Effector CD8-positive, alpha-beta T cell (primary cell): Measurements from ENCODE around the gene ZNF22.

ENCODE experiments used
- DNase-seq: peaks from one replicate; lab custom pipeline; 2025; lab: John Stamatoyannopoulos, UW
- total RNA-seq, 4 experiments: gene quantifications; one replicate each; lab custom pipeline; 2026; lab: John Stamatoyannopoulos, UW

Gene ZNF22
- 43.4 to 89.1 (median 63.1) reads per million in 4 experiments for total RNA-seq

DNA sequence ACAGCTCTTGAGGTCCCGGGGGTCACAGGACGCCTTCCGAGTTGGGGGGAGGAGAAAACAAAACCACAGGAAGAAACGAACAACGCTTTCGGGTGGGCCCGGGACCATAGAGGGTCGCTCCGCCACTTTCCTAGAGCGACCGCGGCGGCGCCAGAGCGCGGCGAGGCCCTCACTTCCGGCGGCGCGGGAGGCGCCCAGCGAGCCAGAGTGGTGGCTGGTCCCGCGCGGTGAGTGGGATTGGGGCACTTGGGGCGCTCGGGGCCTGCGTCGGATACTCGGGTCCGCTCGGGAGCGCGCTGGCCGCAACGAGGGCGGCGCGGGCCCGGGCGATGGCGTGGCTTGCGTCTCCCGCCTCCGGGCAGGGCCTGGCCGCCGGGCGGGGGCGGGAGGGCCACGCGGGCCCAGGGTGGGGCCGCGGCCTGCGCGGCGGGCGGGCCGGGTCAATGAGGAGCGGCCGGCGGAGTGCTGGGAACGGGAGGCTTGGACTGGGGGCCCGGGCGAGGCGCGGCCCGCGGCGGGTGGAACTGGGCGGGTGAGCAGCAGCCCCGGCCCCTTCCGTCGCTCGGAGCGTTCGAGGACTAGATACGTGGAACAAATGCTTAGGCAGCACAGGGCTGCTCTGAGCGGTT lies at the start of gene ZNF22:
TSS of gene ZNF22 (plus strand) at position 172 of the 629 bp plus-strand sequence. CDS start 2,446 bp downstream, outside the sequence.
- DNase-seq: peak; percentile 63

DNA sequence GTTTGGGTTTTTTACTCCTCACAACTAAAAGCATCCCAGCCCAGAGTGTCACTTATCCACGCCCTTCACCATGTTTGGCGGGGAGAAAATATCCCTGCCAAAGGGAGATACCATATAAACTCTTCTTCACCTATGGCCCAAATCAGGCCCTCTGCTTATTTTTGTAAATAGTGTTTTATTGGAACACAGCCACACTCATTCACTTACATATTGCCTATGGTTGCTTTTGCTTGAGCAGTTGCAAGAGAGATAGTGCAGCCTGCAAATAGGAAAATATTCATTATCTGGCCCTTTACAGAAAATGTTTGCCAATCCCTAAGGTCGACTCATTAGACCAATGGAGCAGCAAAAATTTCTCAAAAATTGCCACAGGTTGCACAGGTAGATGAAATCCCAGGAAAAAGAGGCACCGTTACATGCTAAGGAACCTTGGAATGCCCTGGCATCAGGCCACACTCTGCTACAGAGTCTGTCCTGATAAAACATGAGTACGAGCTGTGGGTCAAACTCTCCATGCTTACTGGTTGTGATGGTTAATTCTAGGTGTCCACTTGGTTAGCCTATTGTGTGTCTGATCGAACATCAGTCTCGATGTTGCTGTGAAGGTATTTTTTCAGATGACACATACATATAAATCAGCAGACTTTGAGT lies 49.0 kb upstream of the ZNF22 start:
- DNase-seq: no peak

DNA sequence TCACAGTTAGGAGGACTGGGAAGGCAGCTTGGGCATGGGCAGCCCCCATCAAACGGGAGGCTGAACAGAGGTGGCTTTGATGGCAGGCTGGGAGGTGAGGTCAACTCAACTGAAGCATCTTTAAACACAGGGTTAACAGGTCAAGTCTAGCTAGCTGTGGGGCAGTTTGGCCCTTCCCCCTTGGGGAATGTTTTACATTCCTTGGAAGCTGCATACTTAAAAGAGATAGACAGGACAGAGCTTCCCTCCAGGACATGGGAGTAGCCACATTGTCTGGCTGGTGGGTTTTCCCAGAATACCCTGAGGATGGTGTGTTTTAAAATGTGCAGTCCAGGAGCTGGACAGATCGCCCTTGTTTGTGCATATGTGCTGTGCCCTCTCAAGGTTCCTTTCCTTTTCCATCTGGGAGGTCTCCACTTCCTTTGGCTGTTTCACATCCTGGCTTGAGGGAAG lies 47.9 kb upstream of the ZNF22 start:
- no peak for DNase-seq

DNA sequence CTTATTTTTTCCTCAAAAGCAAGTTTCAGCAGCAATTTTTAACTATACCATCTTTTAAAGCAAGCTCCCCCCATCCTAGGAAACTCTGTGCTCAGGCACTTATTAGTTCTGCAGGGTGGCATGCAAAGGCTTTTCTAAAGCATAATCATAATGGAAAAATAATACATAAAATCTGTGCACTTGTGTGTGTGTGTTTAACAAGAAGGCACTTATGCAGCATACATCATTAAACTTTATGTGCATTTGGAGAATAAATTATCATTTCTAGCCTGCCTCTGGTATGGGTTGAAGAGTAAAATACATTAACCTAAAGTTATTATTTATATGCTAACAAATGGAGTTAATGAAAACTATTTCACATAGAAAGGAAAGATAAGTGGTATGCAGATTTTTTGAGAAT lies 46.7 kb upstream of the ZNF22 start:
- no peak for DNase-seq

DNA sequence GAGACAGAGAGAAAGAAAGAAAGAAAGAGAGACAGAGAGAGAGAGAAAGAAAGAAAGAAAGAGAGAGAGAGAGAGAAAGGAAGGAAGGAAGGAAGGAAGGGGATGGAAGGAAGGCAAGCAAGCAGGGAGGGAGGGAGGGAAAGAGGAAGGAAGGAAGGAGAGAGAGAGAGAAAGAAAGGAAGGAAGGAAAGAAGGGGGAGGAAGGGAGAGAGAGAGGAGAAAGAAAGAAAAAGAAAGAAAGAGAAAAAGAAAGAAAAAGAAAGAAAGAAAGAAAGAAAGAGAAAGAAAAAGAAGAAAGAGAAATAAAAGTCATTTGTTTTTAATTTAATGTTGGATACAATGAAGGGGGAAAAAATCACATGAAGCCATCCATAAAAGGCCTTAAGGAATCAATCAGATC lies 45.8 kb upstream of the ZNF22 start:
- DNase-seq: no peak

DNA sequence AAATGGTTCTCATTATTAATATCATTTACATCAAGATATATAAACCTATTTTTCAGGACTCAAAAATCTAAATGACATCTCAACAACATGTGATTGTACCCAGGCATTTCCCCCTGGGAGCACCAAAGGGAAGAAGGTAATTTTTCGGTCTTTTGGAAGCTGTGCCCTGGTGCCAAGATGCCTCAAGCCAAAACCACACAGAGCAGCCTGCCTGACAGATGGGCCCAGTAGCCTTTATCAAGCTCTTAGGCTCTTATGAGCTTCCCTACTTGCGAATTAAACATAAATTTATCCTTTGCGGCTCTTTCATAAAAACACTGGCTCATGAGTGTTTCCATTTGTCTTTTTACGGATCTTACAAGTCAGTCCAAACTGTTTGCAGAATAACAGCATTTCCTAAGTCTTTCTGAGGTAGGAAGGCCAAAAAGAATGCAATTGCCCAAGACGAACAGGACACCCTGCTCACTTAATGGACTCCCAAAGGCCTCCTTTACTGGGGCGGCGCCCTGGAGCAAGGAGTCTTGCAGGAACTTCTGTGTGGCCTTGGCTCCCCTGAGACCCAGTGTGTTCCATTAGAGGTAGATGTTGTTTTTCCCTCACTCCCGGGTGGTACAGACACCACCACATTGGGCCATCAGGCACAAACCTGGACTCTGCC lies 45.2 kb upstream of the ZNF22 start:
- DNase-seq: no peak

DNA sequence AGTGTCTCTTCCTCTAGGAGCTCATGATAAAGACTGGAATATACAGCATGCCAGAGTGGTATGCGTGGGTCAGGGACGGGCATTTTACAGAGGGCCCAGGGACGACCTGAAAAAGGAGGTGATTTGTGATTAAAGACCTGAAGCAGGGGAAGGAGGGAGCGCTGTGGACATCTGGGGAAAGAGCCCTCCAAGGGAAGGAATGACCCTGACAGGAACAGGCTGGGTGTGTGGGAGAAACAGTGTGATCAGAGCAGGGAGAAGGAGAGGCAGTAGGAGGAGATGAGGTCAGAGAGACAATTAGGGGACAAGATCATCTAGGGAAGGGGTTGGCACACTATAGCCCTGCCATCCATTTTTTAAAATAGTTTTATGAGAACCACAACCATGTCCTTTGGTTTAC lies 44.5 kb upstream of the ZNF22 start:
- DNase-seq: no peak

DNA sequence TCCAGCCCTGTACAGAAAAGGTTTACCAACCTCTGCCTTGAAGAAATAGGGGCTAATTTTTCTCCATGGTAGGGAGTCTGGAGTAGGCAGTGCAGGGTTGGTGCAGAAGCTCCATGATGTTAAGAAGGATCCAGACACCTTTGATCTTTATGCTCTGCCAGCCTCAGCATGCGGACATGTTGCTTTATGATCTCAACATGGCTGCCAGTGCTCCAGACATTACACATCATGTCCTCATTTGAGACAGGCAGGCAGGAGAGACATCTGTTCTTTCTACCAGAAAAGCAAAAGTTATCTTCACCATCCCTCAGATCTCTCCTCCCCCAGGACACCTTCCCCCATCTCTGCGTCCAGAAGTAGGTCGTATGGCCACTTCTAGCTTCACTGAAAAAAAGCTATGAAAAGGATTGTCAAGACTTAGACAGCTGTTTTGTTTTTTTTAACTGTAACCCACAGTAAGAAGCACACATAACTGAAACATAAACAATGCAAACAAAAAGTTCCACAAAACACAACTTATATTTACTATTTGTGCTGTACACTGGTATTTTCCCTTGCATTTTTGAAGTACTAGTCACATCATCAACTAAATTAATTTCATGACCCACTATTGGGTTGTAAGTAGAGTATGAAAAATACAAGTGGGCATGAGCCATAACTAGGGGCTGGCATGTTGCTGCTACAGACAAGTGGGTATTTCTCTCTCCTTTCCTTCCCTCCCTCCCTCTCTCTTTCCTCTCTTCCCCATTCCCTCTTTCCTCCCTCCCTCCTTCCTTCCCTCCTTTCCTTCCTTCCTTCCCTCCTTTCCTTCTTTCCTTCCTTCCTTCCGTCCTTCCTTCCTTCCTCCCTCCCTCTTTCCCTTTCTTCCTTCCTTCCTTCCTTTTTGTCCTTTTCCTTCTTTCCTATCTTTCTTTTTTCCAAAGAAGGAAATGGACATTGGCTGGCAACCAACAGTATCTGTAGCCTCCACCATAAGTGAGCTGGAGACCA lies 43.7 kb upstream of the ZNF22 start:
- DNase-seq: no peak

DNA sequence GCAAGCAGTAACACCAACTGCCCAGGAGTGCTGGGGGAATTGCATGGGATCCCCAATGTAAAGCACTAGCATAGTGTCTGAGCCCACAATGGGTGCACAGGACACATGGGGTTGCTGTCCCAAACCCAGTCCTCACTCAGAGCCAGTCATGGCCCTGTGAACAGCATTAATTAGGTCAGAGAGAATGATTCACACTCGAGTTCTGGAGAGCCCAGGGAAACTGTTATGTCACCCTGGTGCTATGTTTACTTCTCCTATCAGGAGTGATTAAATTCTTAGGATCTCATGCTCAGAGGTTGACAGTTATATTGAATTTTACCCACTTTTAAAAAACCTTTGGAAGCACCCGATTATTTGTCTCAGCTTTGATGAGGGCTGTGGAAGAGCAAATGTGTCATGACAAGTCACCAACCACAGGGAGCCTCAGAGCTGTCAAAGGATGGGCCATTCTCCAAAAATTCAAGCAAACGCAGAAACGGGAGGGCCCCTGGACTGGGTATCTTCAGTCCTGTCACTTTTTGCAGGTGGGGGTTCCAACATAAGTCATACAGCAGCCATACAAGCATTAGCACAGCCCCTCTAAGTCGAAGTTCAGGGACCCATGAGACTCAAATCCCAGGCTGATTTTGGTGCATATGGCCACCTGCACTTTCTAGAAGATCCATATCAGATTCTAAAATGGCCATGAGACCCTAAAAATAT lies 42.4 kb upstream of the ZNF22 start:
- DNase-seq: no peak

DNA sequence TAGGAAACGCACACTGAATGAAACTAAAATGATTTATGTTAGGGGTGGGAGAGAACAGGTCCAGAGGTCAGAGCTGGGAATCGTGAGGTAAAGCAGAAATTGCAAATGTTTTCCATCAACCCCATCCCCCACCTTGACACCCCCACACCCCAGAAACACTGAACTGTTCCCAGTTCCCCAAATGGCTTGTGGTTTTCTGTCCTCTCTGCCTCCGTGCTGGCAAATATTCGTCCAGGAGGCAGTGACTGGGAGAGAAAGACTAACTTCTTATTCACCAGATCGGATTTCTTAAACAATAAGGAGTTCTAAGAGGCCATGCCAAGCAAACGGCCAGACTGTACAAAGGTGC lies 41.9 kb upstream of the ZNF22 start:
- no peak for DNase-seq

DNA sequence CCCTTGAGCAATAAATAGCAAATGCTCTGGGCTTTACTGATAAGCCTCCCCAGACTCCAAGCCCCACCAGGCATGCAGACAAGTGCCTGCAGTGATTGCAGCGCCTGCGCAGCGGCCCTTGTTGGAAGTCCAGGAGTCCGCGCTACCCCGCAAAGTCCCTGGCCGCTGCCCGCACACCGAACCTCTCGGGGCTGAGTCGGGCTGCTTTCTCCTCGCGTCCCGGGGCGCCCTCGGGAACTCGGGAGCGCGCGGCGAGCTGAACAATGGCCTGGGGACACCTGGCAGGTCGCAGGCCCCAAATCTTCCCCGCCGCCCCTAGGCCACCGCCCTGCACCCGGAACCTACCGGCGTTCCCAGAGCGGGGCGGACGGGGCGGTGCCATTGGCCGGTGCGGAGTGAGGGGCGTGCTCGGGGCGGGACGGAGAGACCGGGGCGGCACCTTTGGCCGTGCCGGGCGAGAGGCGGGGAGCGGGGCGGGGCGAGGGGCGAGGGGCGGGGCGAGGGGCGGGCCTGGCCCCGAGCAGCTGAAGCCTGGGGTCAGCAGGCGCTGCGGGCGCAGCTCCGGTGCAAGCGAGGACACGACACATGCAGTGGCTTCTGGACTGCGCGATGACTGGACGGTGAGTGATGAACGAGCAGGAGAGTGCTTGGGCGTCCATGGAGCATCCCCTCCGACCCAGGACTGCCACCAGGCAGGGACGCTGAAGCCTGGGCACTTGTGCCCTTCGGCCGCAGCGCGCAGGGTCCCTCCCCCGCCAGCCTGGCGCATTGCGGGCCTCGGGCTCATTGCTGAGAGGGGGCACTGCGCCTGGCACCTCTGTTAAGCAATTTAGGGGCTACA lies 41.3 kb upstream of the ZNF22 start, which contains the start of gene RASSF4:
TSS of gene RASSF4 (plus strand) at position 556 of the 841 bp plus-strand sequence. CDS start 10,401 bp downstream, outside the sequence.
- peak; percentile 85 for DNase-seq

DNA sequence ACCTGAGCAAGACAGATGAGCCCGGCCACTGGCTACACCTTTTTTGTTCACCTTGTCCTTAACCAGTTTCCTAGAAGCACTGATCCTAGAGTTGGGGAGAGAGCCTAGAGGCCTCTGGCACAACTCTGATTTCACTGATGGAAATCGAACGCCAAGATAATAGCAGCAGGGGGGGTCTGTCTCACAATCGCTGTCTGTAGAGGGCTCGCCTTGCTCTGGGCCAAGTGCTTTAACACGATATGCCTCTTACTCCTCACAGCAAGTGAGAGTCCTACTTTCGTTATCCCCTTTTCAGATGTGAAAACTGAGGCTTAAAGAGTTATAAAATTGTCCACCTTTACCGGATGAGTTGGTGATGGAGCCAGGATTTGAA lies 40.6 kb upstream of the ZNF22 start:
- no peak for DNase-seq

DNA sequence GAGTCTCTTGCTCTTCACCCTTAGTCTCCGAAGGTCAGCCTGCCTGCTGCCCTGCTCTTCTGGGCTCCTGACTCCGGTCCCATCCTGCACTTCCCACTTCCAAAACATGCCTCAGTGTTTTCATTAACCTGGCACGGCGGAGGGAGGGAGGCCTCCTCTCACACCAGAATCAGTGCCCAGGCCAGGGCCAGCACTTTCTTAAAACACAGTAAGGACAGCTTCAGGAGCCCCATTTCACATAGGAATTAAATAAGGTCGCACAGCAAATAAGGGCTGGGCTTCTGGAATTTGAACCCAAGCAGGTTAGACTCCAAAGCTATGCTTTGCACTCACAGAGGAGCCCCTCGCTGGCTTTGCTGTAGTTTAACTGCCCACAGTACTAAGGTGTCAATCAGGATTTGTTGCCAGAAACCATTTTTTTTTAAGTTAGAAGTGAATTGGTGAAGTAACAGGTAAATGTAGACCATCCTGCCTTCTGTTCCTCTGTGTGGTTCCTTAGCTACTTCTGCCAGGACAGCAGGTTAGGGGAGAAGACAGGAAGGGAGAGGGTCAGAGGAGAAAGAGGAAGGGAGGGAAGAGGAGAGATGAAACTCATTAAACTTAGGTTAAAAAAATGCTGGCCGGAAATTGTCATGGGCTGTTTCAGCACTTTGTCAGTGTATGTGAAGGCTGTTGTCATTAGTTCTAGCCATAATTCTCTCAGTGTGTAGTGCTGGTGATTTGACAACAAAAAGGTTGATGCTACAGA lies 40.1 kb upstream of the ZNF22 start:
- DNase-seq: no peak

DNA sequence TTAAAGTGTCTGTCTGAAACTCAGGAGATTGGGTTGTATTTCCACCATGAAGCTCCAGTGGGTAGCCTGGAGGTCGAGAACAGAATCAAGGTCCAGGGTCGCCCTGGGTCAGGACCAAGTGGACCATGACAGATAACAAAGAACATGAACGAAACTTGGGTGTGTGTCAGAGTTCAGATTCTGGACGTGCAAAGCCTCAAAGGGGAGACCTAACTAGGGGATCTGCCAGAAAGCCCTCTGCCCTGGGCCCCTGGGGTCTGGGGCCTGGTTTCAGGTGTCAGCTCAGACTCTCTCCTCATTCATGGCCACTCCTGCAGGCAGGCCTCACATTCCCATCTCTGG lies 39.5 kb upstream of the ZNF22 start:
- DNase-seq: no peak

DNA sequence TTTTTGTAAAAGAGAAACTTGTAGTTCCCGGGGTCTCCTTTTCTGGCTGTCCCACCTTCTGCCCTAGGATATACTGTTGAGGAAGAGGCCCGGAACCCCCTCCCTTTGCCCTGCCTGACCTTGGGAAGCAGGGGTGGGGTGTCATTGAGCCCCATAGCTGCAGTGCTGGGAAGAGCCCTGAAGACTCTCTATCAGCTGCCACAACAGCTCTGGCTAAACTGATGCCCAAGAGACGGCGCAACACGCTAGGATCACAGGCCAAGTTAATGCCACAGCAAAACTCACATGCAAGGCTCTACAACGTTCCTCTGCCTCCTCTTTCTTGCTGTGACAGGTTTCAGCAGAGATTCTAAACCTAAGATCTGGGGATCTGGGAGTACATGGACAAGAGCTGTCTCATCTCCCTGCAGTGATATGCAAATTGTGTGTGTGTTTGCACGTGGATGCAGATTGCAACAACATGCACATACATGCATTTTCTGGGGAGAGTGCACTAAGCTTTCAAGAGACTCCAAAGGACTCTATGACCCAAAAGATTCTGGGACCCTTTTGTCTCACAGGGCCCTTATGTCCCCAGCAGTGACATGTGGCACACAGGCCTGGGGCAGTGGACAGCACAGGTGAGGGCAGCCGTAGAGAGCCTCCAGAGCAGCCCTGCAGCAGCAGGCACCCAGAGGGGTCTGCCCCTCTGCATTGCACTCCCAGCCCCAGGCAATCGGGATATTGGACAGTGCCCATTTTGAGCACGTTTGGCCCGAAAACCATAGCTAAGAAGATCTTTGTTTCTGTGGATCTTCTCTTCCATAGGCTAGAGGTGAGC lies 38.6 kb upstream of the ZNF22 start:
- DNase-seq: no peak

DNA sequence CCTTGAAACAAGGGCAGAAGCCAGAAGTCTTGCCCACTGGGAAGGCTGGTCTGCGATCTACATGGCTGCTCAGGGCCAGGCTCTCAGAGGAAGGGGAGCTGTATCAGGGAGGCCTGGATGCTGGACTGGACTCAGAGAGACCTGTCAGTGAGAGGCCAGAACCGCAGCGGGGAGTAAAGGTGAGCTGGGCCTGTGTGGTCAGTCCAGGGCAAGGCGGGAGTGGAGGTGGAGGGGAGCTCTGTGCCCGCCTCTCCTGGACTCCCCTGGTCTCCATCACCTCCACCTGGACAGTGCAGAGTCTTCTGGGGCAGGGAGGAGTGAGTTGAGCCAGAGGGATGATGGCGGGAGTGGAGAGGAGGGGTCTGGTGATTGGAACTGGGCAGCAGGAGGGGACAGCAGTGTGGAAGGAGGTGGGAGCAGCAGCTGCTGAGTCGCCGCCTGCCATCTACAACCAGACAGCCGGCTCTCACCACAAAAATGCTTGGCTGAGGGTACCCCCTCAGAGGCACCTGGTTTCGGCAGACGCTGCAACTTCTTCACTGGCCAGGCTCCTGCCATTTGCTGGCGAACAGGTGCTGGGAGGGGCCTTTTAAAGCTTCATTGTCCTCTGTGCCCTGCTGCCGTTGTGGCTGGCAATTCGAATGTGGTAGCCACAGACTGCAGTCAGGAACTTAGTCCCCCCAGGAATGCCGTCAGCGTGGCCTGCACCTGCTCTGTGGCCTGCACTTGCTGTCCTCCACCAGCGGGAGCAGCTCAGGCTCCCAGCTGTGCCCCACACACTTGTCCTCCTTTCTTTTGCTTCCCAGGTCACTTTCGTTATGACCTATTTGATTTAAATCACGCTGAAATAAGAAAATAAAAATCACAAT lies 37.6 kb upstream of the ZNF22 start:
- DNase-seq: no peak

DNA sequence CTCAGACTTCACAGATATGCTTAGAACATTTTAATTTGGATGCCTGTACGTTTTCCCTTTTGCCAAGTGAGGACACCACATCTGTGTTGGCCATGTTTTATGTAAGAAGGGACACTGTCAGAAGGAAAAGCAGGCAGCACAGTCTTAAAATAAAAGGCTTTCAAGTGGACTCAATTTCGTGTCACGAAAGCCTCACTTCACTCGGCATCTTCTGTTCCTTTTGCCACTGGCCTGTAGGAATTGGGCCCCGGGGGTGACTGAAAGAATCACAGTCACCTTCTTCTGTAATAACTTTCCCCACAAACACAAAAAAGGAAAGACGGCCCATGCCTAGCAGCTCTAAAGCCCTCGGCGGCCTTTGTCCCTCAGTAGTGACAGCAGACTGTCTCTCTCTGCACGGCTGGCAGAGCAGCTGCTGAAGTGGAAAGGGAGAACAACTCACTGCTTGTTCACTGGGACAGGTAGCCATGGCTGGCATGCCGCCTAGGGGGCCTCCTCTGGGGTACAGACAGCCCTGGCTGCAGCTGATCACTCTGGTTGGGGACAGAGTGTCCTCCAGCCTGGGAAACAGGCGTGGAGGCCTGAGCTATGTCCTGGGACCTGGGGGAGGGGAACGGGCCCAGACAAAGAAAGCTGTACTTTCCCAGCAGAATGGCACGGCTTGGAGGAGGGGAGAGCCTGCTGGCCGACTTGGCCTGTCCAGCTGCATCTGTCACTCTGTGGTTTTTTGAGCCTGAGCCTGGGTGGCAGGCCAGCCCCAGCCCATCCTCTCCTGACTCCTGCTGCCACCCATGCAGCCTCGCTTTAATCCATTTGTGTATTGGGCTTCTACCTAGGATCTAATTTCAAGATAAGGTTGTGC lies 36.7 kb upstream of the ZNF22 start:
- DNase-seq: no peak
